OCI-LY1 (cell line): ENCODE results near the gene TMEM92.

Experiments used
- H2AFZ ChIP-seq: fragments of 200-600 bp; sonication (generic), shearing (Covaris generic); 2 replicates; pipeline ENCODE4 v1.6.0; 2014; ENCODE audit warnings: antibody characterized with exemption, mild to moderate bottlenecking, low read length
- H3F3A ChIP-seq: fragments of 200-600 bp; sonication (generic), shearing (Covaris generic); 2 replicates; pipeline ENCODE4 v1.6.0; 2014; ENCODE audit warnings: mild to moderate bottlenecking, antibody characterized with exemption, low read length, moderate library complexity; ENCODE audit not compliant: insufficient read depth
- H3K27ac ChIP-seq: fragments of 200-600 bp; sonication (generic); 2 replicates; pipeline ENCODE4 v1.5.1; 2014; ENCODE audit warnings: low read length, mixed run types, mild to moderate bottlenecking, low read depth; ENCODE audit not compliant: poor library complexity, severe bottlenecking
- H3K27me3 ChIP-seq: fragments of 200-600 bp; sonication (generic); 2 replicates; pipeline ENCODE4 v1.6.0; 2014; ENCODE audit warnings: antibody characterized with exemption, mild to moderate bottlenecking, low read length, moderate library complexity; ENCODE audit not compliant: insufficient read depth
- H3K36me3 ChIP-seq: fragments of 200-600 bp; sonication (generic); 2 replicates; pipeline ENCODE4 v1.6.1; 2014; ENCODE audit warnings: mild to moderate bottlenecking, antibody characterized with exemption, low read length, moderate library complexity, mixed read lengths; ENCODE audit not compliant: insufficient read depth
- H3K4me1 ChIP-seq: fragments of 200-600 bp; sonication (generic); 2 replicates; pipeline ENCODE4 v1.5.1; 2014; ENCODE audit warnings: mild to moderate bottlenecking, low read length, moderate library complexity; ENCODE audit not compliant: insufficient read depth, severe bottlenecking
- H3K4me2 ChIP-seq: fragments of 200-600 bp; sonication (generic), shearing (Covaris generic); 2 replicates; pipeline ENCODE4 v1.6.1; 2014; ENCODE audit warnings: low read length
- H3K4me3 ChIP-seq: fragments of 200-600 bp; sonication (generic); 2 replicates; pipeline ENCODE4 v1.5.1; 2014; ENCODE audit warnings: low read length, low read depth, mild to moderate bottlenecking, mixed read lengths; ENCODE audit not compliant: poor library complexity, severe bottlenecking
- H3K79me2 ChIP-seq: fragments of 200-600 bp; shearing (Covaris generic); 2 replicates; pipeline ENCODE4 v1.6.1; 2016; ENCODE audit warnings: mixed run types, low read length, mixed read lengths; ENCODE audit not compliant: insufficient read depth
- H3K9ac ChIP-seq: fragments of 200-600 bp; sonication (generic), shearing (Covaris generic); 2 replicates; pipeline ENCODE4 v1.6.1; 2014; ENCODE audit warnings: mild to moderate bottlenecking, low read length, mixed read lengths
- H3K9me2 ChIP-seq: fragments of 200-600 bp; sonication (generic), shearing (Covaris generic); 2 replicates; pipeline ENCODE4 v1.6.1; 2014; ENCODE audit warnings: low read depth, mild to moderate bottlenecking, low read length, mixed read lengths
- H3K9me3 ChIP-seq: fragments of 200-600 bp; shearing (Covaris generic); 2 replicates; pipeline ENCODE4 v1.6.1; 2014; ENCODE audit warnings: low read length, mixed read lengths
- H4K20me1 ChIP-seq: fragments of 200-600 bp; sonication (generic), shearing (Covaris generic); 2 replicates; pipeline ENCODE4 v1.6.0; 2016; ENCODE audit warnings: mild to moderate bottlenecking, low read length; ENCODE audit not compliant: insufficient read depth
- EZH2 ChIP-seq: fragments of 200-600 bp; sonication (generic), shearing (Covaris generic); IDR thresholded peaks from 2 replicates; pipeline ENCODE4 v1.8.0; 2017; ENCODE audit warnings: borderline replicate concordance, mixed run types, mild to moderate bottlenecking, antibody characterized with exemption, low read length, moderate library complexity, mixed read lengths
- TF ChIP-seq, protein P1 (sequence below): fragments of 200-600 bp; sonication (generic), shearing (Covaris generic); IDR thresholded peaks from 2 replicates; pipeline ENCODE4 v1.5.1; 2017; ENCODE audit warnings: mild to moderate bottlenecking, antibody characterized with exemption, low read length, moderate library complexity, mixed read lengths

TMEM92 gene

GRCh38 chr17:50237901-50238300 is 36.4 kb upstream of the TMEM92 start:
- Histone ChIP-seq H2AFZ (no peak overlapping the region), H3K9me2 (no peaks in the 10 kb centered on the region), H3K9me3 (no peaks in the 10 kb centered on the region), H3K9ac (no peak overlapping the region), H3K4me3 (no peak overlapping the region), H3K79me2 (no peaks in the 10 kb centered on the region), H3K27me3 (0 out of 2 replicates have a peak, but pooled peaks cover 4% of the 10 kb centered on the region), H3K4me1 (no peaks in the 10 kb centered on the region), H4K20me1 (no peaks in the 10 kb centered on the region), H3K4me2 (no peak overlapping the region), H3K36me3 (no peaks in the 10 kb centered on the region), H3F3A (no peaks in the 10 kb centered on the region), H3K27ac (no peak overlapping the region)
- TF ChIP-seq, protein P1, sequence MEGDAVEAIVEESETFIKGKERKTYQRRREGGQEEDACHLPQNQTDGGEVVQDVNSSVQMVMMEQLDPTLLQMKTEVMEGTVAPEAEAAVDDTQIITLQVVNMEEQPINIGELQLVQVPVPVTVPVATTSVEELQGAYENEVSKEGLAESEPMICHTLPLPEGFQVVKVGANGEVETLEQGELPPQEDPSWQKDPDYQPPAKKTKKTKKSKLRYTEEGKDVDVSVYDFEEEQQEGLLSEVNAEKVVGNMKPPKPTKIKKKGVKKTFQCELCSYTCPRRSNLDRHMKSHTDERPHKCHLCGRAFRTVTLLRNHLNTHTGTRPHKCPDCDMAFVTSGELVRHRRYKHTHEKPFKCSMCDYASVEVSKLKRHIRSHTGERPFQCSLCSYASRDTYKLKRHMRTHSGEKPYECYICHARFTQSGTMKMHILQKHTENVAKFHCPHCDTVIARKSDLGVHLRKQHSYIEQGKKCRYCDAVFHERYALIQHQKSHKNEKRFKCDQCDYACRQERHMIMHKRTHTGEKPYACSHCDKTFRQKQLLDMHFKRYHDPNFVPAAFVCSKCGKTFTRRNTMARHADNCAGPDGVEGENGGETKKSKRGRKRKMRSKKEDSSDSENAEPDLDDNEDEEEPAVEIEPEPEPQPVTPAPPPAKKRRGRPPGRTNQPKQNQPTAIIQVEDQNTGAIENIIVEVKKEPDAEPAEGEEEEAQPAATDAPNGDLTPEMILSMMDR = no peak
- no peak for TF ChIP-seq EZH2

DNA sequence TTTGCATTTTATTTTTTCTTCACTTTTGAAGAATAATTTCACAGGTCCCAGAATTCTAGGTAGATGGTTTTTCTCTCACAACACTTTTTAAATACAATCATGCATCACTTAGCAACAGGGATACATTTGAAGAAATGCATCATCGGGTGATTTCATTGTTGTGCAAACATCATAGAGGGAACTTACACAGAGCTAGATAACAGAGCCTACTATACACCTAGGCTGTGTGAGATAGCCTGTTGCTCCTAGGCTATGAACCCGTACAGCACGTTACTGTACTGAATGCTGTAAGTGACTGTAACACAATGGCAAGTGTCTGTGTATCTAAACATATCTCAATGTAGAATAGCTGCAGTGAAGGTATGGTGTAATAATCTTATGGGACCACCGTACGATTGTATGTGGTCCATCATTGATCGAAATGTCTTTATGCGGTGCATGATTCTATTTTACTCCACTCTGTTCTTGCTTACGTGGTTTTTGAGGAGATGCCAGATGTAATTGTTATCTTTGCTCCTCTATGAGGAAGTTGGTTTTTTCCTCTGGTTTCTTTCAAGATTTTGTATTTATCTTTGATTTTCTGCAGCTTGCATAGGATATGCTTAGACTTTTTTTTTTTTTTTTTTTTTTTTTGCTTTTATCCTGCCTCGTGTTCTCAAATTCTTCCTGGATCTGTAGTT is 35.5 kb upstream of the TMEM92 start:
- Histone ChIP-seq H3K9me2 (no peaks in the 10 kb centered on the region), H3K4me2 (no peak overlapping the region), H2AFZ (no peak overlapping the region), H3K4me1 (no peaks in the 10 kb centered on the region), H3K27me3 (0 out of 2 replicates have a peak, but pooled peaks cover 4% of the 10 kb centered on the region), H3K36me3 (no peaks in the 10 kb centered on the region), H3K79me2 (no peaks in the 10 kb centered on the region), H3K9ac (no peak overlapping the region), H3K4me3 (no peak overlapping the region), H4K20me1 (no peaks in the 10 kb centered on the region), H3K27ac (no peak overlapping the region), H3F3A (no peaks in the 10 kb centered on the region), H3K9me3 (no peaks in the 10 kb centered on the region)
- no peak for TF ChIP-seq EZH2
- TF ChIP-seq, protein P1 = no peak

- H3K4me3 ChIP-seq = no peak overlapping the region
- H3K79me2 ChIP-seq = no peaks in the 10 kb centered on the region
- H3F3A ChIP-seq = no peaks in the 10 kb centered on the region
- no peak overlapping the region for H3K27ac ChIP-seq
- no peak overlapping the region for H3K9ac ChIP-seq
- no peaks in the 10 kb centered on the region for H3K36me3 ChIP-seq
- H3K4me2 ChIP-seq = no peak overlapping the region
- no peaks in the 10 kb centered on the region for H3K4me1 ChIP-seq
- H3K9me2 ChIP-seq = no peaks in the 10 kb centered on the region
- 0 out of 2 replicates have a peak, but pooled peaks cover 4% of the 10 kb centered on the region for H3K27me3 ChIP-seq
- H2AFZ ChIP-seq = no peak overlapping the region
- no peaks in the 10 kb centered on the region for H3K9me3 ChIP-seq
- TF ChIP-seq EZH2 = no peak
- TF ChIP-seq, protein P1 = no peak
- no peaks in the 10 kb centered on the region for H4K20me1 ChIP-seq
Observed at GRCh38 chr17:50239937-50240336, 34.3 kb upstream of the TMEM92 start.
